PC-3 (cell line): ENCODE measurements around the gene SIGLEC6. TPM values are rescaled to one million over a fixed set of nuclear protein-coding genes. Genes with fewer than 3 reads are reported as not detected.

Experiments
- total RNA-seq: library from RNA; depleted of rRNA; stranded (reverse); fragments of >200 nt; gene quantifications from 2 replicates; pipeline ENCODE4 v1.2.3, GENCODE V29; 2014; rRNA removed

Gene SIGLEC6
- total RNA-seq, 1 experiment from 2014 or later = not detected

Other genes with a start within 250 kb of the SIGLEC6 start
- gene IGLON5, start 220.0 kb downstream of the SIGLEC6 start, total RNA-seq = not detected in 2 replicates
- 3.1 and 3.5 TPM in 2 replicates for gene VSIG10L, start 189.5 kb downstream of the SIGLEC6 start, total RNA-seq
- 249 and 320 TPM in 2 replicates for gene ETFB, start 165.3 kb downstream of the SIGLEC6 start, total RNA-seq
- gene CLDND2, start 162.7 kb downstream of the SIGLEC6 start, total RNA-seq = 0.95 TPM in 1 of 2 replicates, not detected in the other
- not detected in 2 replicates for gene NKG7, start 159.0 kb downstream of the SIGLEC6 start, total RNA-seq
- not detected in 2 replicates for gene LIM2, start 143.7 kb downstream of the SIGLEC6 start, total RNA-seq
- not detected in 2 replicates for gene C19orf84, start 141.1 kb downstream of the SIGLEC6 start, total RNA-seq
- not detected in 2 replicates for gene SIGLEC10, start 114.0 kb downstream of the SIGLEC6 start, total RNA-seq
- gene SIGLEC8, start 73.2 kb downstream of the SIGLEC6 start, total RNA-seq = not detected in 2 replicates
- not detected in 2 replicates for gene CEACAM18, start 53.1 kb downstream of the SIGLEC6 start, total RNA-seq
- not detected in 2 replicates for gene SIGLEC12, start 29.9 kb downstream of the SIGLEC6 start, total RNA-seq
- 7.5 and 8.5 TPM in 2 replicates for gene ZNF175, start 39.6 kb upstream of the SIGLEC6 start, total RNA-seq
- gene SIGLEC5, start 98.7 kb upstream of the SIGLEC6 start, total RNA-seq = not detected in 2 replicates
- not detected in 2 replicates for gene SIGLEC14, start 115.2 kb upstream of the SIGLEC6 start, total RNA-seq
- 10.1 and 12.2 TPM in 2 replicates for gene SPACA6, start 161.7 kb upstream of the SIGLEC6 start, total RNA-seq
- not detected in 2 replicates for gene HAS1, start 192.3 kb upstream of the SIGLEC6 start, total RNA-seq
- 0.46 and 0.55 TPM in 2 replicates for gene FPR1, start 220.2 kb upstream of the SIGLEC6 start, total RNA-seq
- not detected in 2 replicates for gene FPR2, start 229.5 kb upstream of the SIGLEC6 start, total RNA-seq